ENCODE measurements around the gene NCBP3.
"Not testable (repeated sequence)": the region's sequence is repeated elsewhere in the genome, so short reads cannot be mapped to it uniquely, and the experiment has no call there.

DNA sequence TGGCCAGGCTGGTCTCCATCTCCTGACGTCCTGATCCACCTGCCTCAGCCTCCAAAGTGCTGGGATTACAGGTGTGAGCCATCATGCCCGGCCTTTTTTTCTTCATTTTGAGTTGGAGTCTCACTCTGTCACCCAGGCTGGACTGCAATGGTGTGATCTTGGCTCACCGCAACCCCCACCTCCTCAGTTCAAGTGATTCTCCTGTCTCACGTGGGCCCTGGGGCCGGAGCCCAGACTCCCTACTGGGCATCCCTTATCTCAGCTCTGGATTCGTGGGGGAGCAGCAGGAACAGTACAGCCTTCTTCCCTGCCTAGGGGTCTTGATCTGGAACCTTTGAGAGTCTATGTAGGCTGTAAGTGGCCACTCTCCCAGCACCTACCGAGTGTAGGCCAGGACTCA lies 52.8 kb downstream of the NCBP3 start:
- not testable (repeated sequence) for TF ChIP-seq EZH2 (IDR thresholded peaks at IDR 0.05; ENCODE audit: borderline replicate concordance, low read depth, low read length, severe bottlenecking)
- TF ChIP-seq, protein P1, sequence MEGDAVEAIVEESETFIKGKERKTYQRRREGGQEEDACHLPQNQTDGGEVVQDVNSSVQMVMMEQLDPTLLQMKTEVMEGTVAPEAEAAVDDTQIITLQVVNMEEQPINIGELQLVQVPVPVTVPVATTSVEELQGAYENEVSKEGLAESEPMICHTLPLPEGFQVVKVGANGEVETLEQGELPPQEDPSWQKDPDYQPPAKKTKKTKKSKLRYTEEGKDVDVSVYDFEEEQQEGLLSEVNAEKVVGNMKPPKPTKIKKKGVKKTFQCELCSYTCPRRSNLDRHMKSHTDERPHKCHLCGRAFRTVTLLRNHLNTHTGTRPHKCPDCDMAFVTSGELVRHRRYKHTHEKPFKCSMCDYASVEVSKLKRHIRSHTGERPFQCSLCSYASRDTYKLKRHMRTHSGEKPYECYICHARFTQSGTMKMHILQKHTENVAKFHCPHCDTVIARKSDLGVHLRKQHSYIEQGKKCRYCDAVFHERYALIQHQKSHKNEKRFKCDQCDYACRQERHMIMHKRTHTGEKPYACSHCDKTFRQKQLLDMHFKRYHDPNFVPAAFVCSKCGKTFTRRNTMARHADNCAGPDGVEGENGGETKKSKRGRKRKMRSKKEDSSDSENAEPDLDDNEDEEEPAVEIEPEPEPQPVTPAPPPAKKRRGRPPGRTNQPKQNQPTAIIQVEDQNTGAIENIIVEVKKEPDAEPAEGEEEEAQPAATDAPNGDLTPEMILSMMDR (IDR thresholded peaks at IDR 0.05; ENCODE audit: borderline replicate concordance, extremely low read depth, low read length, poor library complexity, severe bottlenecking), result not testable (repeated sequence)

Data from DND-41 (cell line).